Fibroblast of lung (primary cell): Measurements from ENCODE around the gene MLLT11. TPM values are rescaled to one million over a fixed set of nuclear protein-coding genes. Genes with fewer than 3 reads are reported as not detected.

Experiments
- DNase-seq, 2 donors: peaks; one replicate each; pipeline versions ENCODE4 v3.0.0 to v3.0.0-alpha.2; 2010; ENCODE audit warnings: low read depth in 2 of 2
- H2AFZ ChIP-seq: 2 replicates; pipeline ENCODE4 v1.5.1; 2012; ENCODE audit warnings: low read length, control low read depth, inconsistent platforms
- H3K27ac ChIP-seq: 2 replicates; pipeline ENCODE4 v1.5.1; 2011; ENCODE audit warnings: low read length, control low read depth; ENCODE audit not compliant: insufficient read depth
- H3K27me3 ChIP-seq: 2 replicates; pipeline ENCODE4 v1.5.1; 2011; ENCODE audit warnings: mild to moderate bottlenecking, low read length; ENCODE audit not compliant: control insufficient read depth, insufficient read depth
- H3K36me3 ChIP-seq: 2 replicates; pipeline ENCODE4 v1.5.1; 2011; ENCODE audit warnings: low read length; ENCODE audit not compliant: control insufficient read depth, insufficient read depth
- H3K4me1 ChIP-seq: 2 replicates; pipeline ENCODE4 v1.5.1; 2011; ENCODE audit warnings: low read length; ENCODE audit not compliant: control insufficient read depth, insufficient read depth; ENCODE audit errors: extremely low read depth
- H3K4me2 ChIP-seq: 2 replicates; pipeline ENCODE4 v1.5.1; 2011; ENCODE audit warnings: low read length, control low read depth; ENCODE audit not compliant: insufficient read depth; ENCODE audit errors: extremely low read depth
- H3K4me3 ChIP-seq, 4 experiments: fragments of 200-600 bp in 1 of 4; sonication (generic) in 1 of 4; replicated peaks in 1 of 4; 2 replicates each; pipeline ENCODE4 v1.5.1; 2011 to 2016; ENCODE audit warnings: low read length in 4 of 4, low read depth in 3 of 4, mild to moderate bottlenecking in 3 of 4, control low read depth in 2 of 4, inconsistent platforms in 1 of 4, mixed read lengths in 1 of 4; ENCODE audit not compliant: insufficient read depth in 1 of 4; ENCODE audit errors: control extremely low read depth in 1 of 4
- H3K79me2 ChIP-seq: 2 replicates; pipeline ENCODE4 v1.5.1; 2012; ENCODE audit warnings: mild to moderate bottlenecking, low read length, inconsistent platforms; ENCODE audit not compliant: control insufficient read depth, insufficient read depth
- H3K9ac ChIP-seq: 2 replicates; pipeline ENCODE4 v1.5.1; 2011; ENCODE audit warnings: mild to moderate bottlenecking, low read length, control low read depth; ENCODE audit not compliant: insufficient read depth
- H3K9me3 ChIP-seq: 2 replicates; pipeline ENCODE4 v1.5.1; 2012; ENCODE audit warnings: low read depth, low read length; ENCODE audit not compliant: control insufficient read depth, insufficient read depth
- H4K20me1 ChIP-seq: 2 replicates; pipeline ENCODE4 v1.5.1; 2011; ENCODE audit warnings: low read length; ENCODE audit not compliant: control insufficient read depth, insufficient read depth; ENCODE audit errors: extremely low read depth
- CTCF ChIP-seq, 2 donors: IDR thresholded peaks in 1 of 2; conservative IDR thresholded peaks in 1 of 2; 1 replicate in 1 of 2; 2 replicates in 1 of 2; pipeline ENCODE4 v1.5.1; 2011 to 2012; ENCODE audit warnings: low read length in 2 of 2, control low read depth in 1 of 2, inconsistent platforms in 1 of 2, low read depth in 1 of 2, mild to moderate bottlenecking in 1 of 2
- EZH2 ChIP-seq: IDR thresholded peaks from 2 replicates; pipeline ENCODE4 v1.5.1; 2012; ENCODE audit warnings: low read length, control low read depth, mild to moderate bottlenecking; ENCODE audit errors: missing control alignments
- polyA plus RNA-seq, 2 donors: library from polyadenylated mRNA; depleted of rRNA in 1 of 2; stranded (reverse) in 1 of 2; unstranded in 1 of 2; fragments of >200 nt; gene quantifications; 2 replicates each; pipeline ENCODE4 v1.2.1, GENCODE V29; 2011 to 2012; ENCODE audit warnings: missing spikeins in 1 of 2
- total RNA-seq: library from RNA; depleted of rRNA; stranded (reverse); fragments of >200 nt; gene quantifications from 2 replicates; pipeline ENCODE4 v1.2.1, GENCODE V29; 2014

The MLLT11 gene
- total and polyA plus RNA-seq, 2 donors (not counting 1 experiment from before 2014, with no cell fraction given) = 2.8 to 7.2 TPM

DNA sequence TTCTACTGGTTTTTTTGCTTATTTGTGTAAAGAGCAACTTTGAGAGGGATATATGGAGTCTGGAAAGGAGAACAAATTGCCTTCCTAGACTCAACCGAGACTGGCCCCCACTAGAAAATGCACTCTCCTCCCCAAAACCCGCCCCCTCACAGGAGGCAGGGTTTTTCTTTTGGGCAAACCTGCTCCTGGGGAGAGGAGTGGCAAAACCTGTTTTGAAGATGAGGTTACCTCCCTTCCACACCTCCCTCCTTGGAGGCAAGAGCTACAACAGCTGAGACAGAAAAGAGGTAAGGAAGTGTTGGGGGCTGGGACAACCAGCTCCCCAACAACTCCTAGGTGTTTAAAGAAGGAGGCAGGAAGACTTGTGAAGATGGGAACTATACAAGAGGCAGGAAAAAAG, 23.8 kb upstream of the MLLT11 start, which contains the start of gene BNIPL:
BNIPL (plus strand) TSS at position 231 of the 400 bp plus-strand sequence; CDS start at position 371, 140 bp downstream.
- Histone ChIP-seq H3K4me3 (no peak within 1 kb of the TSS), H3K4me2 (no peak within 1 kb of the TSS), H3K27me3 (no peaks in the 10 kb centered on the region), H2AFZ (no peak within 1 kb of the TSS), H3K79me2 (no peaks in the 10 kb centered on the region), H3K9me3 (no peaks in the 10 kb centered on the region), H4K20me1 (no peaks in the 10 kb centered on the region), H3K36me3 (no peaks in the 10 kb centered on the region), H3K9ac (no peak within 1 kb of the TSS), H3K4me1 (no peaks in the 10 kb centered on the region), H3K27ac (no peak within 1 kb of the TSS)
- TF ChIP-seq CTCF (conservative IDR thresholded peaks at IDR 0.05 in 1 of 2, IDR thresholded peaks at IDR 0.05 in 1 of 2; ENCODE audit: low read depth in 1 of 2, low read length in 2 of 2) (no peak), EZH2 (no peak)
- no peak for DNase-seq

DNA sequence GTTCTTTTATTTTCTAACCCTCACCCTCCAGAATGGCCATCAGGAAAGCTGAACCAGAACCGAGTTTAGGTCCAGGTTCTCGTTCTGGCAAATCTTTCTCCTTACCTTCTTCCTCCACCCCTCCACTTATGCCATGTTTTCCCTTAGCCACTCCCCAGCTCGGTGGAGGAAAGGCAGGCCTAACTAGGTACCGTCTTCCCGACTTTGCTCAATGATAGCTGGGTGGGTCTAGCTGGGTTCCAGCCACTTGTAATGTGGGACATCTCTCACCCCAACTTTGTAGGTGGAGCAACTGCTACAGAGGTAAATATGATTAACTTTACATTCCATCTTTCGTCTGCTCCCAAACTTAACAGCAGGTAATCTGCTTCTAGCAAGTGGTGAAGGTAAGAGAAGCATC, 23.2 kb upstream of the MLLT11 start:
- Histone ChIP-seq H3K27ac (no peak overlapping the region), H3K9ac (no peak overlapping the region), H3K9me3 (no peaks in the 10 kb centered on the region), H3K27me3 (no peaks in the 10 kb centered on the region), H3K79me2 (no peaks in the 10 kb centered on the region), H4K20me1 (no peaks in the 10 kb centered on the region), H3K36me3 (no peaks in the 10 kb centered on the region), H2AFZ (no peak overlapping the region), H3K4me3 (no peak overlapping the region), H3K4me1 (no peaks in the 10 kb centered on the region), H3K4me2 (no peak overlapping the region)
- no peak for DNase-seq
- no peak for TF ChIP-seq EZH2

- Histone ChIP-seq H3K79me2 (no peaks in the 10 kb centered on the region), H2AFZ (no peak overlapping the region), H3K27ac (no peak overlapping the region), H3K27me3 (no peaks in the 10 kb centered on the region), H3K4me1 (no peaks in the 10 kb centered on the region), H3K36me3 (no peaks in the 10 kb centered on the region), H3K9me3 (no peaks in the 10 kb centered on the region), H3K9ac (no peak overlapping the region), H3K4me2 (no peak overlapping the region), H4K20me1 (no peaks in the 10 kb centered on the region), H3K4me3 (no peak overlapping the region)
- TF ChIP-seq EZH2 (no peak), CTCF (conservative IDR thresholded peaks at IDR 0.05 in 1 of 2, IDR thresholded peaks at IDR 0.05 in 1 of 2; ENCODE audit: low read depth in 1 of 2, low read length in 2 of 2) (no peak)
- DNase-seq = no peak
These were observed 20.7 kb upstream of the MLLT11 start for GRCh38 chr1:151039521-151039920.
